AG08395 (cell line): ENCODE data around the gene SORCS3.

Source experiments
- DNase-seq: peaks from one replicate; pipeline ENCODE4 v3.0.0; 2012; ENCODE audit warnings: mixed read lengths, low spot score

Gene SORCS3

GRCh38 chr10:105112862-105113261 lies 471.8 kb downstream of the SORCS3 start:
- DNase-seq, result no peak

GRCh38 chr10:105113666-105114065 lies 472.6 kb downstream of the SORCS3 start:
- no peak for DNase-seq

- DNase-seq, result no peak
Measured at GRCh38 chr10:105121743-105122142, 480.7 kb downstream of the SORCS3 start.

- no peak for DNase-seq
Measured at GRCh38 chr10:105128111-105128510, 487.0 kb downstream of the SORCS3 start.

GRCh38 chr10:105138358-105138757 lies 497.3 kb downstream of the SORCS3 start:
- DNase-seq, result no peak

GRCh38 chr10:105139363-105139896 lies 498.3 kb downstream of the SORCS3 start:
- DNase-seq, result no peak

- DNase-seq, result no peak
Measured at GRCh38 chr10:105140600-105140999, 499.5 kb downstream of the SORCS3 start.

GRCh38 chr10:105145711-105146110 lies 504.6 kb downstream of the SORCS3 start:
- DNase-seq, result no peak

- no peak for DNase-seq
Measured at GRCh38 chr10:105146436-105146835, 505.3 kb downstream of the SORCS3 start.

GRCh38 chr10:105148456-105148855 lies 507.4 kb downstream of the SORCS3 start:
- DNase-seq, result no peak

- DNase-seq, result no peak
Measured at GRCh38 chr10:105148921-105149320, 507.8 kb downstream of the SORCS3 start.

- DNase-seq, result no peak
Measured at GRCh38 chr10:105149371-105149891, 508.3 kb downstream of the SORCS3 start.

GRCh38 chr10:105150259-105150880 lies 509.3 kb downstream of the SORCS3 start:
- DNase-seq, result no peak

GRCh38 chr10:105154736-105155135 lies 513.6 kb downstream of the SORCS3 start:
- no peak for DNase-seq

GRCh38 chr10:105159268-105159667 lies 518.2 kb downstream of the SORCS3 start:
- no peak for DNase-seq

- DNase-seq, result no peak
Measured at GRCh38 chr10:105161149-105161548, 520.1 kb downstream of the SORCS3 start.

GRCh38 chr10:105161767-105162166 lies 520.7 kb downstream of the SORCS3 start:
- no peak for DNase-seq

GRCh38 chr10:105170521-105170920 lies 529.4 kb downstream of the SORCS3 start:
- no peak for DNase-seq

GRCh38 chr10:105171945-105172344 lies 530.9 kb downstream of the SORCS3 start:
- DNase-seq, result no peak

- DNase-seq, result no peak
Measured at GRCh38 chr10:105181626-105182025, 540.5 kb downstream of the SORCS3 start.

- no peak for DNase-seq
Measured at GRCh38 chr10:105183536-105183935, 542.4 kb downstream of the SORCS3 start.

- no peak for DNase-seq
Measured at GRCh38 chr10:105185161-105185560, 544.1 kb downstream of the SORCS3 start.

- no peak for DNase-seq
Measured at GRCh38 chr10:105187243-105187642, 546.2 kb downstream of the SORCS3 start.
